Stimulated activated naive B cell treated with anti-CD40 and anti-IgM and Interleukin-4, amounts not matched to agents 10 μg/mL and 1 μg/mL and 100 μg/mL, for 72 hours (primary cell): ENCODE measurements around the gene C1orf115.
"Not testable (repeated sequence)": the region's sequence is repeated elsewhere in the genome, so short reads cannot be mapped to it uniquely, and the experiment has no call there.

Source experiments
- ATAC-seq, 2 donors: fragments of 150-1000 bp; cut with Tn5 transposase; replicated peaks; 2 replicates each; pipeline ENCODE4 v1.10.0; 2021; ENCODE audit warnings: moderate library complexity in 1 of 2
- DNase-seq: peaks from one replicate; pipeline ENCODE4 v3.0.0; 2021
- H3K27ac Mint-ChIP-seq: one replicate; pipeline ENCODE4 v1.8.0; 2022; ENCODE audit warnings: mild to moderate bottlenecking, mixed read lengths
- H3K27me3 Mint-ChIP-seq, 2 donors: one replicate each; pipeline ENCODE4 v1.8.0; 2022; ENCODE audit warnings: mixed read lengths in 2 of 2
- H3K36me3 Mint-ChIP-seq, 2 donors: one replicate each; pipeline ENCODE4 v1.8.0; 2022; ENCODE audit warnings: mixed read lengths in 2 of 2, mild to moderate bottlenecking in 1 of 2
- H3K4me1 Mint-ChIP-seq, 2 donors: one replicate each; pipeline ENCODE4 v1.8.0; 2022; ENCODE audit warnings: mixed read lengths in 2 of 2, mild to moderate bottlenecking in 1 of 2
- H3K4me3 Mint-ChIP-seq, 2 donors: one replicate each; pipeline ENCODE4 v1.8.0; 2022; ENCODE audit warnings: mild to moderate bottlenecking in 2 of 2, mixed read lengths in 2 of 2, moderate library complexity in 1 of 2
- H3K9me3 Mint-ChIP-seq, 2 donors: one replicate each; pipeline ENCODE4 v1.8.0; 2022; ENCODE audit warnings: mixed read lengths in 2 of 2, mild to moderate bottlenecking in 1 of 2

C1orf115 gene

GRCh38 chr1:220683716-220684115 lies 6.4 kb upstream of the C1orf115 start:
- not testable (repeated sequence) for H3K4me1 Mint-ChIP-seq, H3K4me3 Mint-ChIP-seq, DNase-seq, H3K27me3 Mint-ChIP-seq, ATAC-seq, H3K9me3 Mint-ChIP-seq, H3K36me3 Mint-ChIP-seq, H3K27ac Mint-ChIP-seq

GRCh38 chr1:220684890-220685289 lies 5.3 kb upstream of the C1orf115 start:
- ATAC-seq: no peak
- H3K27ac Mint-ChIP-seq: no peak overlapping the region
- H3K4me1 Mint-ChIP-seq: peaks cover 4% of the 10 kb centered on the region in 2 donors
- DNase-seq: no peak
- no peaks in the 10 kb centered on the region for H3K9me3 Mint-ChIP-seq
- peaks cover 4 to 7% of the 10 kb centered on the region in 2 donors for H3K27me3 Mint-ChIP-seq
- H3K36me3 Mint-ChIP-seq: peaks cover 0 to 3% of the 10 kb centered on the region in 2 donors
- H3K4me3 Mint-ChIP-seq: no peak overlapping the region

GRCh38 chr1:220685879-220686278 lies 4.3 kb upstream of the C1orf115 start:
- ATAC-seq (no peak), DNase-seq (no peak)
- Mint-ChIP-seq H3K27ac (no peak overlapping the region), H3K36me3 (peaks cover 0 to 7% of the 10 kb centered on the region in 2 donors), H3K4me1 (peaks cover 5% of the 10 kb centered on the region in 2 donors), H3K27me3 (peaks cover 10 to 11% of the 10 kb centered on the region in 2 donors), H3K9me3 (no peaks in the 10 kb centered on the region), H3K4me3 (no peak overlapping the region)

GRCh38 chr1:220687809-220688208 lies 2.4 kb upstream of the C1orf115 start:
- Mint-ChIP-seq H3K4me1 (peaks cover 5% of the 10 kb centered on the region in 2 donors), H3K27ac (no peak overlapping the region), H3K9me3 (no peaks in the 10 kb centered on the region), H3K27me3 (peaks cover 11 to 17% of the 10 kb centered on the region in 2 donors), H3K4me3 (no peak overlapping the region), H3K36me3 (peaks cover 3 to 7% of the 10 kb centered on the region in 2 donors)
- ATAC-seq: no peak
- DNase-seq: no peak

- DNase-seq (no peak), ATAC-seq (no peak)
- peak overlapping the region; percentile 43 for H3K27ac Mint-ChIP-seq
- H3K9me3 Mint-ChIP-seq: no peaks in the 10 kb centered on the region
- H3K4me1 Mint-ChIP-seq: peaks cover 5% of the 10 kb centered on the region in 2 donors
- peak overlapping the region; percentile 87 to 94 for H3K4me3 Mint-ChIP-seq
- peaks cover 3 to 7% of the 10 kb centered on the region in 2 donors for H3K36me3 Mint-ChIP-seq
- H3K27me3 Mint-ChIP-seq: peaks cover 12 to 17% of the 10 kb centered on the region in 2 donors
Observed at GRCh38 chr1:220689666-220690065, 497 bp upstream of the C1orf115 start.

GRCh38 chr1:220691053-220691684 lies 1.0 kb downstream of the C1orf115 start:
- ATAC-seq (no peak), DNase-seq (no peak)
- Mint-ChIP-seq H3K4me1 (peaks cover 5% of the 10 kb centered on the region in 2 donors), H3K9me3 (no peaks in the 10 kb centered on the region), H3K27ac (no peak overlapping the region), H3K4me3 (peak overlapping the region; percentile 87 to 94), H3K27me3 (peaks cover 12 to 17% of the 10 kb centered on the region in 2 donors), H3K36me3 (peaks cover 3 to 7% of the 10 kb centered on the region in 2 donors)

- H3K27ac Mint-ChIP-seq: no peak overlapping the region
- DNase-seq: no peak
- H3K4me1 Mint-ChIP-seq: peaks cover 5% of the 10 kb centered on the region in 2 donors
- peaks cover 5 to 11% of the 10 kb centered on the region in 2 donors for H3K36me3 Mint-ChIP-seq
- peaks cover 12 to 17% of the 10 kb centered on the region in 2 donors for H3K27me3 Mint-ChIP-seq
- no peak overlapping the region for H3K4me3 Mint-ChIP-seq
- ATAC-seq: no peak
- no peaks in the 10 kb centered on the region for H3K9me3 Mint-ChIP-seq
Observed at GRCh38 chr1:220692436-220693228, 2.5 kb downstream of the C1orf115 start.

- H3K27me3 Mint-ChIP-seq: peaks cover 8 to 13% of the 10 kb centered on the region in 2 donors
- ATAC-seq (no peak), DNase-seq (no peak)
- H3K4me3 Mint-ChIP-seq: no peak overlapping the region
- H3K4me1 Mint-ChIP-seq: peaks cover 1 to 2% of the 10 kb centered on the region in 2 donors
- H3K27ac Mint-ChIP-seq: no peak overlapping the region
- H3K36me3 Mint-ChIP-seq: peaks cover 7 to 8% of the 10 kb centered on the region in 2 donors
- H3K9me3 Mint-ChIP-seq: no peaks in the 10 kb centered on the region
Observed at GRCh38 chr1:220694866-220695382, 4.8 kb downstream of the C1orf115 start.

GRCh38 chr1:220695426-220695825 lies 5.3 kb downstream of the C1orf115 start:
- Mint-ChIP-seq H3K4me1 (no peaks in the 10 kb centered on the region), H3K27me3 (peaks cover 4 to 8% of the 10 kb centered on the region in 2 donors), H3K4me3 (no peak overlapping the region), H3K27ac (no peak overlapping the region), H3K36me3 (peaks cover 4 to 7% of the 10 kb centered on the region in 2 donors), H3K9me3 (no peaks in the 10 kb centered on the region)
- DNase-seq (no peak), ATAC-seq (no peak)

- DNase-seq: no peak
- no peak for ATAC-seq
- no peaks in the 10 kb centered on the region for H3K9me3 Mint-ChIP-seq
- H3K27me3 Mint-ChIP-seq: peaks cover 4 to 7% of the 10 kb centered on the region in 2 donors
- H3K4me3 Mint-ChIP-seq: no peak overlapping the region
- no peaks in the 10 kb centered on the region for H3K4me1 Mint-ChIP-seq
- no peak overlapping the region for H3K27ac Mint-ChIP-seq
- peaks cover 4 to 7% of the 10 kb centered on the region in 2 donors for H3K36me3 Mint-ChIP-seq
Observed at GRCh38 chr1:220696226-220696862, 6.2 kb downstream of the C1orf115 start.

- Mint-ChIP-seq H3K4me3 (no peak overlapping the region), H3K27me3 (peaks cover 4 to 7% of the 10 kb centered on the region in 2 donors), H3K4me1 (peaks cover 0 to 1% of the 10 kb centered on the region in 2 donors), H3K27ac (no peak overlapping the region), H3K36me3 (peaks cover 4 to 7% of the 10 kb centered on the region in 2 donors), H3K9me3 (no peaks in the 10 kb centered on the region)
- DNase-seq (no peak), ATAC-seq (no peak)
Observed at GRCh38 chr1:220696863-220697231, 6.7 kb downstream of the C1orf115 start.

GRCh38 chr1:220697326-220697725 lies 7.2 kb downstream of the C1orf115 start:
- no peak for ATAC-seq
- H3K27me3 Mint-ChIP-seq: peaks cover 8 to 10% of the 10 kb centered on the region in 2 donors

GRCh38 chr1:220698607-220699016 lies 8.4 kb downstream of the C1orf115 start:
- Mint-ChIP-seq H3K4me3 (no peak overlapping the region), H3K9me3 (no peaks in the 10 kb centered on the region), H3K36me3 (peaks cover 4 to 7% of the 10 kb centered on the region in 2 donors), H3K27me3 (peaks cover 4 to 7% of the 10 kb centered on the region in 2 donors), H3K4me1 (peaks cover 0 to 7% of the 10 kb centered on the region in 2 donors), H3K27ac (no peak overlapping the region)
- DNase-seq: no peak
- ATAC-seq: no peak

More at GRCh38 chr1:220697326-220697725, 7.2 kb downstream of the C1orf115 start:
- peaks cover 4 to 8% of the 10 kb centered on the region in 2 donors for H3K36me3 Mint-ChIP-seq
- H3K4me1 Mint-ChIP-seq: peaks cover 0 to 6% of the 10 kb centered on the region in 2 donors
- H3K4me3 Mint-ChIP-seq: no peak overlapping the region
- no peak for DNase-seq
- H3K27ac Mint-ChIP-seq: no peak overlapping the region
- no peaks in the 10 kb centered on the region for H3K9me3 Mint-ChIP-seq

GRCh38 chr1:220699044-220699443 lies 8.9 kb downstream of the C1orf115 start:
- Mint-ChIP-seq H3K27ac (no peak overlapping the region), H3K4me1 (peaks cover 0 to 7% of the 10 kb centered on the region in 2 donors), H3K27me3 (peaks cover 4 to 7% of the 10 kb centered on the region in 2 donors), H3K4me3 (no peak overlapping the region), H3K9me3 (no peaks in the 10 kb centered on the region), H3K36me3 (peaks cover 4 to 7% of the 10 kb centered on the region in 2 donors)
- DNase-seq: no peak
- ATAC-seq: no peak
